GM06990 (cell line): Measurements from ENCODE around the gene CMAS.

Experiments
- DNase-seq: peaks from one replicate; pipeline ENCODE4 v3.0.0-alpha.2; 2011; ENCODE audit not compliant: insufficient read length; ENCODE audit errors: extremely low read depth
- H3K27me3 ChIP-seq: replicated peaks from 2 replicates; pipeline ENCODE4 v1.6.0; 2011; ENCODE audit warnings: low read length; ENCODE audit not compliant: control insufficient read depth, insufficient read depth
- H3K36me3 ChIP-seq: 2 replicates; pipeline ENCODE4 v1.5.1; 2011; ENCODE audit warnings: low read length; ENCODE audit not compliant: control insufficient read depth, insufficient read depth
- H3K4me3 ChIP-seq: replicated peaks from 2 replicates; pipeline ENCODE4 v1.5.1; 2011; ENCODE audit warnings: low read depth, mild to moderate bottlenecking, control low read depth, low read length
- TF ChIP-seq, protein P1 (sequence below): IDR thresholded peaks from 2 replicates; pipeline ENCODE4 v1.5.1; 2011; ENCODE audit warnings: low read length, control low read depth, mild to moderate bottlenecking, inconsistent platforms; ENCODE audit not compliant: insufficient read depth, poor library complexity, severe bottlenecking

The CMAS gene

GRCh38 chr12:22101749-22102243, 55.8 kb downstream of the CMAS start:
- DNase-seq: peak; percentile 11

DNA sequence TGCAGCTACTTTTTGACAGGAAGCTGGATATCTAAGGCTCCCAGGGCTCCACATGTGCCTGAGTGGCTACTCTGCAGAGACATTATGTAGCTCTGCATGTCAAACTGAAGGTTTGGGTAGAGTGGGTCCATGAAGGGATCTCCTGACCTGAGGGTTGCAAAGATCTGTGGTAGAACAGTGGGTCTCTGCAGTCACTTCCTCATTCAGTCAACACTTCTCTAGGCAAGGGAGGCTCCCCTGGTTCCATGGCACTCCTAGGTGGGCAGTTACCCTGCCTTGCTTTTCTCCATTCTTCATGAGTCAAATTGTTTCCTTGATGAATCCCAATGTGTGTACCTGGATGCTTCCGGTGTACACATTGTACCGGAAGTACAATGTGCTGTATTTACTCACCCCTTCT, 57.4 kb downstream of the CMAS start:
- TF ChIP-seq, protein P1, sequence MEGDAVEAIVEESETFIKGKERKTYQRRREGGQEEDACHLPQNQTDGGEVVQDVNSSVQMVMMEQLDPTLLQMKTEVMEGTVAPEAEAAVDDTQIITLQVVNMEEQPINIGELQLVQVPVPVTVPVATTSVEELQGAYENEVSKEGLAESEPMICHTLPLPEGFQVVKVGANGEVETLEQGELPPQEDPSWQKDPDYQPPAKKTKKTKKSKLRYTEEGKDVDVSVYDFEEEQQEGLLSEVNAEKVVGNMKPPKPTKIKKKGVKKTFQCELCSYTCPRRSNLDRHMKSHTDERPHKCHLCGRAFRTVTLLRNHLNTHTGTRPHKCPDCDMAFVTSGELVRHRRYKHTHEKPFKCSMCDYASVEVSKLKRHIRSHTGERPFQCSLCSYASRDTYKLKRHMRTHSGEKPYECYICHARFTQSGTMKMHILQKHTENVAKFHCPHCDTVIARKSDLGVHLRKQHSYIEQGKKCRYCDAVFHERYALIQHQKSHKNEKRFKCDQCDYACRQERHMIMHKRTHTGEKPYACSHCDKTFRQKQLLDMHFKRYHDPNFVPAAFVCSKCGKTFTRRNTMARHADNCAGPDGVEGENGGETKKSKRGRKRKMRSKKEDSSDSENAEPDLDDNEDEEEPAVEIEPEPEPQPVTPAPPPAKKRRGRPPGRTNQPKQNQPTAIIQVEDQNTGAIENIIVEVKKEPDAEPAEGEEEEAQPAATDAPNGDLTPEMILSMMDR: no peak

More at GRCh38 chr12:22101749-22102243, 55.8 kb downstream of the CMAS start:
- Histone ChIP-seq H3K4me3 (no peak overlapping the region), H3K36me3 (no peaks in the 10 kb centered on the region), H3K27me3 (no peaks in the 10 kb centered on the region)
- TF ChIP-seq, protein P1: no peak

DNA sequence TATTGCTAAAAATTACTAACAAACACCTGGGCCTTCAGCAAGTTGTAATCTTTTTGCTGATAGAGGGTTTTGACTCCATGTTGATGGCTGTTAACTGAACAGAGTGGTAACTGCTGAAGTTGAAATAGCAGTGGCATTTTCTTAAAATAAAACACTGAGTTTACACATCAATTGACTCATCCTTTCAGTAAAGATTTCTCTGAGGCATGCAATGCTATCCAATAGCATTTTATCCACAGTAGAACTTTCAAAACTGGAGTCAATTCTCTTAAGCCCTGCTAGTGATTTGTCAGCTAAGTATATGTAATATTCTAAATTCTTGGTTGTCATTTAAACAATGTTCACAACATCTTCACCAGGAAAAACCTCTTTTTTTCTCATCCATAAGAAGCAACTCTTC, 59.5 kb downstream of the CMAS start:
- Histone ChIP-seq H3K36me3 (no peaks in the 10 kb centered on the region), H3K4me3 (no peak overlapping the region), H3K27me3 (no peaks in the 10 kb centered on the region)
- TF ChIP-seq, protein P1: no peak
- DNase-seq: no peak

More for the DNA sequence above, 57.4 kb downstream of the CMAS start:
- H3K36me3 ChIP-seq: no peaks in the 10 kb centered on the region
- DNase-seq: no peak
- H3K27me3 ChIP-seq: no peaks in the 10 kb centered on the region
- no peak overlapping the region for H3K4me3 ChIP-seq

DNA sequence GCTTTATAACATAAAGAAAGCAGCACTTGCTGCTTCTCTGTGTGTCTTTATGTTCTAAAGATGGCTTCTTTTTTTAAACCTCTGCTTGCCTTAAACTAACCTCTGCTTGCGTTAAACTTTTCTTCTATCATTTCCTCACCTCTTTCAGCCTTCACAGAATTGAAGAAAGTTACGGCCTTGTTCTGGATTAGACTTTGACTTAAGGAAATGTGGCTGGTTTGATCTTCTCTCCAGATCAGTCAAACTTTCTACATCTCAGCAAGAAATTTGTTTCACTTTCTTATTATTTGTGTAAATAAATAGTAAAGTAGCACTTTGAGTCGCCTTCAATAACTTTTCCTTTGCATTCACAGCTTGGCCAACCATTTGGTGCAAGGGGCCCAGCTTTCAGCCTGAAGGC, 64.2 kb downstream of the CMAS start:
- Histone ChIP-seq H3K4me3 (no peak overlapping the region), H3K36me3 (no peaks in the 10 kb centered on the region), H3K27me3 (no peaks in the 10 kb centered on the region)
- no peak for DNase-seq
- TF ChIP-seq, protein P1: no peak
